T-helper 22 cell (primary cell): ENCODE results near the gene CD1C.
"Not testable (repeated sequence)": the region's sequence is repeated elsewhere in the genome, so short reads cannot be mapped to it uniquely, and the experiment has no call there.

Source experiments
- DNase-seq: peaks from one replicate; pipeline ENCODE4 v3.0.0-alpha.2; 2020; ENCODE audit warnings: low read depth

The CD1C gene

DNA sequence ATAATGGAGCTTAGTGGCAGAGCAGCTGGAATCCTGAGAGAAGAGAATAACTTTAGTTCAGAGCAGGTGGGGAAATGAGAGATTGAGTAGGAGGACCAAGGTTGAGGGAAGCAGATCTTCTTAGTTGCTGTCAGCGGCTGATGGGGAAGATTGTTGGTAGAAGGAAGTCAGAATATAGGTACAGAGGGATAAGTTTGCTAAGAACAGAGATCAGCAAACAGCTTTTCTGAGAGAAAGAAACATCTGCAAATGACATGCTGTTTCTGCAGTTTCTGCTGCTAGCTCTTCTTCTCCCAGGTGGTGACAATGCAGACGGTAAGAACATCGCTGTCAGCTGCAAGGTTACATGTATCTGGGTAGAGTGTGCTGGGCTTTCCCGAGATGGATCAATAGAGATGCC, at the start of gene CD1C:
CD1C (plus strand) TSS at position 113 of the 400 bp plus-strand sequence; CDS start at position 255, 142 bp downstream.
- no peak for DNase-seq

DNA sequence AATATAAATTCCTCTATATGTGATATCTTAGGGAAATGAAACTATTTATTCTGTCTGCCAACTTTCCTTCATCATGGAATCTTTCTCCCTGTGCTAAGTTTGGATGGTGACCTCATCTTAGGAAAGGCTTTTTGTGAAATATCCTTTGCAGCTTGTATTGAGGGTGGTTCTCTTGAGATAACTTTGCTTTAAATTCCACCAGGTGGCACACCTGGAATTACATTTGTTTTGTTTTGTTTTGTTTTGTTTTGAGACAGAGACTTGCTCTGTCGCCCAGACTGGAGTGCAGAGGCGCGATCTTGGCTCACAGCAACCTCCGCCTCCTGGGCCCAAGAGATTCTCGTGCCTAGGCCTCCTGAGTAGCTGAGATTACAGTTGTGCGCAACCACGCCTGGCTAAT, 43.1 kb upstream of the CD1C start:
- DNase-seq: no peak

DNA sequence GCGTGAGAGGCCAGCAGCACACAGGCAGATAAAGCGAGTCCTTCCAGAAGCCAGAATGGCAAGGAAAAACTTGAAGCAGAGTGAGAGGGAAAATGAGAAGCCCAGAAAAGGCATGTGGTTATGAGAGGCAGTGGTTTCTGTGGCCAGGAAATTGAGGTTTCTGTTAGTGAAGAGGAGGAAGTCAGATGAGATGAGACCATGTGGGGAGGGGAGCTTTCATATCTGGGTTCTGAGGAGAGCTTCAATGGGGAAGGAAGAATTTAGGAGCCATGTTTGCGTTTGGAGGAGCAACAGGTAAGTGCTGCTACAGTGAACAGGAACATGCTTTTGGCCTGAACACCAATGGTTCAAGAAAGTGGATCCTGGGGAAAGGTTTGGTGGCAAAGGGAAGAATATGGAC, 41.6 kb upstream of the CD1C start:
- no peak for DNase-seq

DNA sequence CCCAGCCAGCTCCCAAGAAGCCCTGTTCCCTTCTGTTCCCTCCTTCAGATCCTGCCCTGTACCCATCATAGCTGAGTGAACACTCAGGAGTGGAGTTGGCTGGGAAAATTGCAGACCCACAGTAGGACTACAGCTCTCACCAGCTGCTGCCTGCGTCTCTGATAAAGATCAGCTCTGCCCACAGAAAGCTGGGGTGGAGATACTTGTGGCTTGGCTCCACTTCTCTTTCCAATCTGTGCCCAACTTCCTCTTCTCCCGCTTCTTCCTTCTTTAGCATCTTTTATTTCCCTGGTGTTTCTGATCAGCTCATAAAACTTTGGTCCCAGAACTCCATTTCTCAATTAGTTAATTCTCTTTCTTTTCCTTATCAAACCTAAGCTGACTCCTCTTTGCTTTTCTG, 41.0 kb upstream of the CD1C start:
- DNase-seq: no peak

DNA sequence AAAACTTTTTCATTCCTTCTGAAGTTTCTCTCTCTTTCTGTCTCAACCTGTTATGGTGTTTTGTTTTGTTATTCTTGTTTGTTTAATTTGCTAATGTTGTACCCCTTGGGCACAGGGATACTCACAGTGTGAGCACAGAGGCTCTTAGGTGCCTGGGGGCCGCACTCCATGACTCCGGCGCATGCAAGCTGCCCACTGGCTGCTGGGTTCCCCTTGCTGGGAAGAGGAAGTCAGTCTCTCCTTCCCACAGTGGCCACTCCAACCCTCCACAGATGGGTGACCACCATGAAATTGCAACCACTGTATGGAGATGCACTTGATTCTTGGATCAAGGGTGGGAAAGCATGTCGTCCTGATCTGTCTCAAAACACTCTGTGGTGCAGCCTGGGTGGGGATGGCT, 40.1 kb upstream of the CD1C start:
- DNase-seq: no peak

DNA sequence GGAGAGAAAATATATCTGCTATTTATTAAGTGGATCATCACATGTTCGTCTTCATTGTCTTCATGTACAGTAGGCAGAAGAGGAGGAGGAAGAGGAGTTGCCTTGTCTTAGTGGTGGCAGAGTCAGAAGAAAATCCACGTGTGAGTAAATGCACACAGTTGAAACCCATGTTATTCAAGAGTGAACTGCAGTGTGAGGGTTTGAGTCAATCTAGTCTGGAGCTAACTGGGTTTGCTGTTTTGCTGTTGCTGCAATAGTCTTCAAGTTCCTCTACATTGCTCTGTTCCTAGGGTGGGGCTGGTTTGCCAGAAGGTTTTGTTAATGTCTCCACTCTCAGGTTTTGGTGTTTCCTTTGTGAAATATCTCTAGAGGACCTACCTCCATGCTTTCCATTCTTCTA, 38.6 kb upstream of the CD1C start:
- no peak for DNase-seq

DNA sequence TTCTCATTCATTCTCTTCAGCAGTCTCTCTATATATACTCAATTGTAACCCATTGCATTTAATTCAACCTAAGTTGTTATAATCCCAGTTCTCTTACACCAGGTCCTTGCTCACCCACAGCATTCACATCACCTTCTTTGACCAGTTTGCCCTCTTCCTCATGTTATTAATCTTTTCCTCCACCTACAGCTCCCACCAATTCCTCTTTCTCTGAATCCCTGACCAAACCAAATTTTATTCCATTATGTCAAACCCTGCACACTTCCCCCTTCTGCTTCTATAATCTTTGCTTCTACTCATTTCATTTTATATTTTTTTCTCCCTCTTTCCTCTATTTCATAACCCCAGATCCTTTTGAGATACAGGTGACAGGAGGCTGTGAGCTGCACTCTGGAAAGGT, 34.1 kb upstream of the CD1C start:
- no peak for DNase-seq

DNA sequence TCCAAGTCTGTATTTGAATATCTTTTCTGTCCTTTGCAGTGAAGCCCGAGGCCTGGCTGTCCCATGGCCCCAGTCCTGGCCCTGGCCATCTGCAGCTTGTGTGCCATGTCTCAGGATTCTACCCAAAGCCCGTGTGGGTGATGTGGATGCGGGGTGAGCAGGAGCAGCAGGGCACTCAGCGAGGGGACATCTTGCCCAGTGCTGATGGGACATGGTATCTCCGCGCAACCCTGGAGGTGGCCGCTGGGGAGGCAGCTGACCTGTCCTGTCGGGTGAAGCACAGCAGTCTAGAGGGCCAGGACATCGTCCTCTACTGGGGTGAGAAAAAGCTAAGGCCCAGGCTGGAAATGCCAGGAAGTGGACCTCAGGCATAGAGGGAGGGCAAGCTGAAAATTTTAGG, 33.0 kb upstream of the CD1C start:
- not testable (repeated sequence) for DNase-seq

DNA sequence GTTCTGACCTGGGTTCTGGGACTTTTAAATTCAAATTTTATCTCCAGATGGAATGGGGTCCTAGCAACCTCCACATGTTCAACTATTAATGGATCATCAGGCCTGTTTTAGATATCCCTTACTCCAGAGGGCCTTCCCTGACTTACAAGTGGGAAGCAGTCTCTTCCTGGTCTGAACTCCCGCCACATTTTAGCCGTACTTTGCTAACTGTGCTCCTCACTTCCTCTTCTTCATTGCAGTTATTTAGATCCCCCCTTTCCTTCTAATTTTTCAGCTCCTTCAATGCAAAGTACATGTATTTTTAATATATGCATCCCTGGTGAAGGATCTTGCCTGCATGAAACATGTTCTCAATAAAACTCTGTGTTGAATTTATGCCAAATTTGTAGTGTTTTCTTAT, 31.8 kb upstream of the CD1C start:
- DNase-seq: no peak

DNA sequence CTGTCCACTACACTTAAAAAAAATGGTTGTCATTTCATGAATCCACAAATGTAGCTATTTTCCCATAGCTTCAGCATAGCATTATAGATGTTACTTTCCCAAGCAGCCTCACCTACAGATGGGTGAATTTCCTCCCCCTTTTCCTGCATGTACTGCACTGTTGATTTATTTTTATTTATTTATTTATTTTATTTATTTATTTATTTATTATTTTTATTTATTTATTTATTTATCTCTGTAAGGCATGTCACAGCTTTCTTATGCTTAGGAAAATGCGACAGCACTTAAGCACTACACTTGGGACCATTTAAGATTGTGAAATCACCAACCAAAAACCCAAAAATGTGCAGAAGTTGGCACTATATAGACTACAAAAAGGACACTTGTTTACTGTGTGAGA, 30.6 kb upstream of the CD1C start:
- DNase-seq: no peak

DNA sequence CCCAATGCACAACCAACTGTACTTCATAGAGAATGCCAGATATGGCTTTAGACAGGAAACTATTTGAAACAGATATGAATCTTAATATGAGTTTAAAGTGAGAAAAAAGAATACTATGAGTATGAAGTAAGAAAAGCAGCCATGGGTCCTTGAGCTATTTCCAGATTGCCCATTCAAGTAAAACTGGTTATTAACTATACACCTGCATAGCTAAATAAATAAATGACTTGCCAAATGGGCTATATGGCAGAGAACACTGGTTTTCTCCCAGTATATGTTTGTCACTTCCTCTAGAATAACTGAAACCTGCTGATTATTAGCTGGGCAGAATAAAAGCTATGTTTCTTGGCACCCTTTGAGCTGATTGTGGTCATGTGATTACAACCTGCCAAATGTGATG, 17.0 kb upstream of the CD1C start:
- DNase-seq: no peak

DNA sequence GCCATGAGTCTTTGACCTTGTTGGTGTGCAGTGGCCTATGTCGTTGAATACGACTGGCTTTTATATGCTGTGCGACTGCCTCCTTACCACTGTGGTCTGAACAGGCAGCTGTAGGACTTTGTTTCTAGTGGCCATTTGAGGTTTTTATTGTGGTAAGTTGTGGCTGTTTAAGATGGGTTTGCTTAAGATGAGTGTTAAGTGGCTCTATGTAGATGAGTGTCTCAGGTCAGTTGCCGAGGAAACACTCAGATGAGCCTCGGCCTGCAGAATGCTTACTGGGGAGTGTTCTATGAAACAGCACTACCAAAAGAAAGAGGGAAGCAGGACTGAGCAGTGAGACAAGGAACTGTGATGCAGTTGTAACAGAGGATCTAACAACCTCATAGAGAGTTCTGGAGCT, 14.9 kb upstream of the CD1C start:
- DNase-seq: no peak

DNA sequence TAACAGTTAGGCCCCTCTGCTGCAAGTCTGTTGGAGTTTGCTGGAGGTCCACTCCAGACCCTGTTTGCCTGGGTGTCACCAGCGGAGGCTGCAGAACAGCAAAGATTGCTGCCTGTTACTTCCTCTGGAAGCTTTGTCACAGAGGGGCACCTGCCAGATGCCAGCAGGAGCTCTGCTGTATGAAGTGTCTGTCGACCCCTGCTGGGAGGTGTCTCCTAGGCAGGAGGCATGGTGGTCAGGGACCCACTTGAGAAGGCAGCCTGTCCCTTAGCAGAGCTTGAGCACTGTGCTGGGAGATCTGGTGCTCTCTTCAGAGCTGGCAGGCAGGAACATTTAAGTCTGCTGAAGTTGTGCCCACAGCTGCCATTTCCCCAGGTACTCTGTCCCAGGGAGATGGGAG, 7.3 kb upstream of the CD1C start:
- DNase-seq: not testable (repeated sequence)

DNA sequence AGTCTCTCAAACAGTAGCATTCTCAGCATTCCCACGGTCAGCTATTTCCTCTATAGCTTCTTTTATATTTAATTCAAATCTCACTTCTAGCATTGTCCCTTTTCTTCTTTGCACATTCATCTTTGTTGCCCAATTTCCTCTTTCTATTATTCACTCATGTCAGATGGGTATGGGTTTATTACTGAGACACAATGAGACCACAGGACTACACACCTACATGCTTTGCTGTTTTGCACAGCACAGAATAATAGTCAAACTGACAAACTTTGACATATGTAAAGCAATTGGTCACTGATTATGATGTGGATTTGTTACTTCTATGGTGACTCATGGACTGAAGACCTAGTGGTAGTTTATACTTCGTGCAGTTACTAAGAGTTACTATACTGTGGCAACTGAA, 5.8 kb upstream of the CD1C start:
- DNase-seq: no peak

DNA sequence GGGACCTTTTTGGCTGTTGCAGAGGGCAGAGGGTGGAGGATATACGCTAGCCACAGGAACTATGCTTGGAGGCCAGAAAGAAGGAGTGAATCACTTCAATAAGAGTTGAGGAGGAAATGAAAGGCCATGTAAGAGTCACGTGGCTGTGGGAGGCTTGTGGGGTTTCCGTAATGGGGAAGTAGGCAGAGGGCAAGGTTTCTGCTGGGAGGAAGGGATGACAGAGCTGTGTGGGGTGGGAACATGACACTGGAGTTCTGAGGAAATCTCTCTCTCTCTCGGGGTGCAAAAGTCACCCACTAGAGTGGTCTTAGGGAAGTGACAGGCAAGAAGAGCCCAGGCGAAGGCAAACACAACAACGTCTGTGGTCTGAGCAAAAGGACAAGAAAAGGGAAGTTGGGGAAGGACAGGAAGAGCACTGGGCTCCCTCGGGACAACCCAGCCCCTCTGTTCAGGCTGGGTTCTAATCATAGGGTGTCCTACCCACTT, 3.9 kb upstream of the CD1C start:
- no peak for DNase-seq

DNA sequence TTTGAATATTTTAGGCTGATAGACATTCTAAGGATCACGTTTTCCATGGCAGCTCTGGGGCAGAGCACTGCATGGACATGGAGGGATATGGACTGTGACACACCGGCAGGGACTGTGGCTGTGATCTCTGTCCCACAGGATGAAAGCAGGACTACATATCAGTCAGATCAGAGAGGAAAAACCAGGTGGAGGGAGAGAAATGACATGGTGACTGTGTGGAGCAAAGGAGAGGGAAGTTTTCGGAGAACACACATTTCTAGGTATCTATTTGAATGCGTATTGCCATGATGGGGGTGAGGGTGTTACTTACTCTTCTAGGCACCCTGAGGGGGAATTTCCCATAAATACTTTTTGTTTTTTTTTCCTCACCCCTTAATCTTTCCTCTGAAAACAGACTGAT, 3.2 kb upstream of the CD1C start:
- DNase-seq: no peak

DNA sequence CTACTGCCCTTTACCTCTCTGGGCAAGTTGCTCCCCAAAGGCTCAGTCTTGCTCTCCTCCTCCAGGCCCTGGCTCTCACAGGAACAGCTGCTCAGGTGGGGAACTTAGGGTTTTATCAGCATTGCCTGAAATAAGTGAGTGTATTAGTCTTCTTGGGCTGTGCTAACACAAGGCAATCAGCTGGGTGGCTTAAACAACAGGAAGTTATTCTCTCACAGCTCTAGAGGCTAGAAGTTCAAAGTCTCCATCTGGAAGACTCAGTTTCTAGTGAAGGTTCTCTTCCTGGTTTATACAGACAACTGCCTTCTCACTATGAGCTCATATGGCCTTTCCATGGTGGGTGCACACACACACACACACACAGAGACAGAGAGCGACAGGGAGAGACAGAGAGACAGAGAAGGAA, 2.8 kb upstream of the CD1C start:
- DNase-seq: no peak

DNA sequence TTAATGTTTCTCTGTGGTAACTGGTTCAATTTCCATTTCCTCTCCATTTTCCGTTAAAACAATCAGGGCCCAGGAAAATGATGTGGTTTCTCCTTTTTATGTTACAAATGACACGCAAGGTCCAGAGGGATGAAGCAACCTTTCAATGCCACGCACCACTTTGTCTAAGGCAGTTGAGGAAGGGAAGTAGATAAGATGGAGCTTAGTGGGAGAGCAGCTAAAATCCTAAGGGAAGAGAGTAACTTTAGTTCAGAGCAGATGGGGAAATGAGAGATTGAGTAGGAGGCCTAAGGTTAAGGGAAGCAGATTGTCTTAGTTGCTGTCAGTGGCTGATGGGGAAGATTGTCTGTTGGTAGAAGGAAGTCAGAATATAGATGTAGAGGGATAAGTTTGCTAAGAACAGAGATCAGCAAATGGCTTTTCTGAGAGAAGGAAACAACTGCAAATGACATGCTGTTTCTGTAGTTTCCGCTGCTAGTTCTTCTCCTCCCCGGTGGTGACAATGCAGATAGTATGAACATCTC, 660 bp downstream of the CD1C start:
- no peak for DNase-seq

DNA sequence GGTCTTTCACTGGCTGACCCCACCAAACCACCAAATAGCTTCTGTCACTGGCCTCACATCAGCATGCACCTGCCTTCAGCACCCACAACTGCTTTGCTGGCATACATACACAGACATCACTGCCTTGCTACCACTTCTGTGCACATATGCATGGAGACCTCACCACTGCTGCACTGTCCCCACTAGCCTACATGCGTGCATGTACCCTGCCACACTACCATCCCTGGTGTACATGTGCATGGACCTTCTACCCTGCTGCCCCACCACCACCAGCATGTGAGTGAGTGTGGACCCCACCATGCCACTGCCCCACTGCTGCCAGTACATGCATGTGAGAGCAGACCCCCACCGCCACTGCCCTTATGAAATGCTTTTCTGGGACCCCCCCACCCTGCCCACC, 6.1 kb downstream of the CD1C start:
- no peak for DNase-seq

DNA sequence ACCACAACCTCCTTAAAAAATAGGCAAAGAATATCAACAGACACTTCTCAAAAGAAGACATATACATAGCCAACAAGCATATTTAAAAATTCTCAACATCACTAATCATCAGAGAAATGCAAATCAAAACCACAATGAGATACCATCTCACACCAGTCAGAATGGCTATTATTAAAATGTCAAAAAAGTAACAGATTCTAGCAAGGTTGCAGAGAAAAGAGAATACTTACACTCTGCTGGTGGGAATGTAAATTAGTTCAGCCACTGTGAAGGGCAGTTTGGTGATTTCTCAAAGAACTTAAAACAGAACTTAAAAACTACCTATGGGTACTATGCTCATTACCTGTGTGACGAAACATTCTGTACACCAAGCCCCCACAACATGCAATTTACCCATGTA, 20.9 kb downstream of the CD1C start:
- DNase-seq: no peak

DNA sequence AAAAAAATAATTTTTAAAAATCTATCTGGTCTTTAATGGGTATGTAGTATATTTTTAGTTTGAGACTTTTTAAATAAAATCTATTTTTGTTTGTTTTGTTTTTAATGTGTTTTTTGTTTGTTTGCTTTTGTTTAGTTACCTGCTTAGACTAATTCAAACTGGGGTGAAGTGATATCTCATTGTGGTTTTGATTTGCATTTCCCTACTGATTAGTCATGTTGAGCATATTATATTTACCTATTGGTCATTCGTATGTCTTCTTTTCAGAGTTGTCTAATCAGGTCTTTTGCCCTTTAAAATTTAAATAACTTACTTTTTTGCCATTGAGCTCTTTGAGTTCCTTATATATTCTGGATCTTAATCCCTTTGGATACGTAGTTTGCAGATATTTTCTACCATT, 21.3 kb downstream of the CD1C start:
- no peak for DNase-seq

DNA sequence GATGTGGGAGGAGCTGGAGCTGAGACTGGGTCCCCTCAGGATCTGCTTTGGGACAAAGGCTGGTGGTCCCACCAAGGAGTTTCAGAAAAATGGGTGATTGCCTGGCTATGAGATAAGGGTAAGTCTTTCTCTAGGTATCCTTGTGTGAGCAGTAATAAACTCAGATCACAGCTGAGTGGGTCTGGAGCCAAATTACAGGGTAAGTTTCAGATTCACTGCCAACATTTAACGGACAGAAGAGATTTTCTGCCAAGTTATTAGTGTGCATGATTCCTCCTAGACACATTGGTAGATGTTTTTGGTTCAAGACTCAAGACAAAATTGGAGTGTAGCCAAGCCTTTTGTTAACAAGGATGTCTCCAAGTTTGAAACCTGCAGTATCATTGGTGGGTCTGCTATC, 34.1 kb downstream of the CD1C start:
- no peak for DNase-seq

DNA sequence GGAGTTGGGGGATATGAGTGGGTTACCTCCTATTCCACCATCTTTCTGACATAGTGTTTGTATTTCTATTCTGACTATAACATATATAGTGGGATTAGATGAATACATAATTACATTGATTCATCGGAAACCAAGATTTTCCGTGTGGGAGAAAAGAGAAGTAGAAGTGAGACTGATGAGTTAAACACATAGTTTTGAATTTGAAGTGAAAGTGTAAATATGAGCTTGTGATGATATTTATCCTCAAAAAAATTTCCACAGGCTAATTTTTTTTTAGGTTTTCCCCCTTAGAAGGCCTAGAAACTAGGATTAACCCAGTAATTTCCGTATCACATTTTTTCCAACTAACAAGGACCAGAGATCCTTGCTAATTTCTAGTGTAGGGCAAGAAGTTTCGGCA, 34.7 kb downstream of the CD1C start:
- no peak for DNase-seq

DNA sequence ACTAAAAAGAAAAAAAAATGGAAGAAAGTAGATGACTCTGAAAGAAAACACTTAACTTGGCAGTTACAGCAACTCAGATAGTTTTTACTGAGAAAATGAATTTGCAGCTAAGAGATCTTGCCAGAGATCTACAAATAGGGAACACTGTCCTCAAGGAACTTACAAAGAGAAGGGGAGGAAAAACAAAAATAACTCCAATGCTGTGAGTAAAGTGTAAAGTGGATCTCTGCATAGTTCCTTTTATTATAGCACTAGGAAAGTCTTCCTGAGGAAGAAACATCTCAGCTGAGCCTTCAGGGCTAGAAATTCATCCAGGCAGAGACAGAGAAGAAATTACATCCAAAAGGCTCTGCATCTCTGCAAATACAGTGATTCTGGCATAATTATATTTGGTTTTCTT, 37.8 kb downstream of the CD1C start:
- no peak for DNase-seq

DNA sequence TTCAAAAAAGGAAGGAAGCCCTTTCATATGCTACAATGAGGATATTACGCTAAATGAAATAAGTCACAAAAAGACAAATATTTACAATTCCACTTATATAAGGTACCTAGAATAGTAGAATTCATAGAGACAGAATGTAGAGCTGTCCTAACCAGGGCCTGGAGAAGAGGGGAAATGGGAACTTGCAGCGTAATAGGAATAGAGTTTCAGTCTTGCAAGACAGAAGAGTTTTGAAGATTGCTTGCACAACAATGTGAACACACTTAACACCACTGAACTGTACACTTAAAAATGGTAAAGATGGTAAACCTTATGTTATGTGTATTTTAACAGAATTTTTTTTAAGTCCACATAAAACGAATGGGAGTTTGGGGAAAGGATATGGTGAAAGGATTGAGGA, 38.7 kb downstream of the CD1C start:
- DNase-seq: no peak
